Activated CD4-positive, alpha-beta T cell treated with anti-CD3 and anti-CD28 coated beads for 48 hours (primary cell): Measurements from ENCODE around the gene ADRA2B.

ENCODE experiments used
- DNase-seq: peaks from one replicate; pipeline ENCODE4 v3.0.0-alpha.2; 2020

Gene ADRA2B

GRCh38 chr2:96103187-96103601 is 13.2 kb downstream of the ADRA2B start:
- no peak for DNase-seq

- DNase-seq: no peak
Measured at GRCh38 chr2:96102596-96103186, 13.7 kb downstream of the ADRA2B start.

- no peak for DNase-seq
Measured at GRCh38 chr2:96100893-96101304, 15.5 kb downstream of the ADRA2B start.

GRCh38 chr2:96099861-96100798 is 16.2 kb downstream of the ADRA2B start:
- no peak for DNase-seq

- DNase-seq: no peak
Measured at GRCh38 chr2:96098900-96099590, 17.3 kb downstream of the ADRA2B start.

GRCh38 chr2:96097951-96098823 is 18.2 kb downstream of the ADRA2B start:
- no peak for DNase-seq

- no peak for DNase-seq
Measured at GRCh38 chr2:96097441-96097840, 18.9 kb downstream of the ADRA2B start.

- DNase-seq: no peak
Measured at GRCh38 chr2:96095116-96095636, 21.2 kb downstream of the ADRA2B start.

- no peak for DNase-seq
Measured at GRCh38 chr2:96093528-96093927, 22.8 kb downstream of the ADRA2B start.

GRCh38 chr2:96092951-96093350 is 23.4 kb downstream of the ADRA2B start:
- DNase-seq: no peak

GRCh38 chr2:96092573-96092877 is 23.8 kb downstream of the ADRA2B start:
- DNase-seq: no peak

- DNase-seq: no peak
Measured at GRCh38 chr2:96091711-96092572, 24.4 kb downstream of the ADRA2B start.

- DNase-seq: no peak
Measured at GRCh38 chr2:96091141-96091710, 25.1 kb downstream of the ADRA2B start.

- no peak for DNase-seq
Measured at GRCh38 chr2:96090196-96090926, 26.0 kb downstream of the ADRA2B start.

GRCh38 chr2:96089356-96090195 is 26.8 kb downstream of the ADRA2B start:
- no peak for DNase-seq

GRCh38 chr2:96088340-96089335 is 27.7 kb downstream of the ADRA2B start:
- DNase-seq: no peak

GRCh38 chr2:96087130-96087529 is 29.2 kb downstream of the ADRA2B start:
- no peak for DNase-seq
